SU-DHL-6 (cell line): ENCODE results near the gene SLC51B.

ENCODE experiments used
- H2AFZ ChIP-seq: fragments of 200-600 bp; sonication (generic); 2 replicates; pipeline ENCODE4 v1.6.1; 2014; ENCODE audit warnings: low read depth, mild to moderate bottlenecking, moderate library complexity, mixed read lengths, antibody characterized with exemption, low read length; ENCODE audit not compliant: severe bottlenecking
- H3F3A ChIP-seq: fragments of 200-600 bp; shearing (Covaris generic); 2 replicates; pipeline ENCODE4 v1.6.0; 2016; ENCODE audit warnings: antibody characterized with exemption, mild to moderate bottlenecking; ENCODE audit not compliant: insufficient read depth
- H3K27ac ChIP-seq: fragments of 200-600 bp; sonication (generic); 2 replicates; pipeline ENCODE4 v1.5.1; 2016; ENCODE audit warnings: low read depth, mild to moderate bottlenecking, low read length, moderate library complexity, mixed read lengths
- H3K27me3 ChIP-seq: fragments of 200-600 bp; sonication (generic), shearing (Covaris generic); 2 replicates; pipeline ENCODE4 v1.6.0; 2014; ENCODE audit warnings: mild to moderate bottlenecking, low read length
- H3K36me3 ChIP-seq: fragments of 200-600 bp; sonication (generic); 2 replicates; pipeline ENCODE4 v1.6.1; 2014; ENCODE audit warnings: mild to moderate bottlenecking, low read length, mixed read lengths
- H3K4me2 ChIP-seq: fragments of 300-600, 200-600 bp; shearing (Covaris generic), sonication (generic); 2 replicates; pipeline ENCODE4 v1.6.0; 2014; ENCODE audit warnings: low read length, low read depth, mild to moderate bottlenecking; ENCODE audit not compliant: poor library complexity, severe bottlenecking
- H3K4me3 ChIP-seq: fragments of 200-600 bp; sonication (generic); 2 replicates; pipeline ENCODE4 v1.5.1; 2014; ENCODE audit warnings: antibody characterized with exemption, low read length, mild to moderate bottlenecking, mixed read lengths; ENCODE audit not compliant: insufficient read depth, poor library complexity, severe bottlenecking
- H3K79me2 ChIP-seq: fragments of 200-600 bp; sonication (generic); 2 replicates; pipeline ENCODE4 v1.6.1; 2014; ENCODE audit warnings: mild to moderate bottlenecking, low read length, moderate library complexity; ENCODE audit not compliant: insufficient read depth
- H3K9ac ChIP-seq: fragments of 200-600 bp; sonication (generic); 2 replicates; pipeline ENCODE4 v1.7.0; 2014; ENCODE audit warnings: mild to moderate bottlenecking, low read length
- H3K9me2 ChIP-seq: fragments of 200-600 bp; sonication (generic); replicated peaks from 2 replicates; pipeline ENCODE4 v1.6.1; 2014; ENCODE audit warnings: low read length; ENCODE audit not compliant: insufficient read depth
- H3K9me3 ChIP-seq: fragments of 200-600 bp; sonication (generic); 2 replicates; pipeline ENCODE4 v1.6.1; 2014; ENCODE audit warnings: low read length, mixed read lengths; ENCODE audit not compliant: insufficient read depth
- H4K20me1 ChIP-seq: fragments of 200-600 bp; sonication (generic); 2 replicates; pipeline ENCODE4 v1.6.1; 2014; ENCODE audit warnings: low read depth, mild to moderate bottlenecking, antibody characterized with exemption, low read length, moderate library complexity, mixed read lengths
- EZH2phosphoT487 ChIP-seq: fragments of 200-600 bp; sonication (generic), shearing (Covaris generic); conservative IDR thresholded peaks from 2 replicates; pipeline ENCODE4 v1.6.1; 2018; ENCODE audit warnings: mild to moderate bottlenecking, antibody characterized with exemption, low read length, moderate library complexity, mixed read lengths
- TF ChIP-seq, protein P1 (sequence below): fragments of 200-600 bp; sonication (generic); IDR thresholded peaks from one replicate; pipeline ENCODE4 v1.5.1; 2017; ENCODE audit warnings: antibody characterized with exemption, mild to moderate bottlenecking, low read length, moderate library complexity; ENCODE audit not compliant: insufficient read depth, poor library complexity, severe bottlenecking

SLC51B gene

DNA sequence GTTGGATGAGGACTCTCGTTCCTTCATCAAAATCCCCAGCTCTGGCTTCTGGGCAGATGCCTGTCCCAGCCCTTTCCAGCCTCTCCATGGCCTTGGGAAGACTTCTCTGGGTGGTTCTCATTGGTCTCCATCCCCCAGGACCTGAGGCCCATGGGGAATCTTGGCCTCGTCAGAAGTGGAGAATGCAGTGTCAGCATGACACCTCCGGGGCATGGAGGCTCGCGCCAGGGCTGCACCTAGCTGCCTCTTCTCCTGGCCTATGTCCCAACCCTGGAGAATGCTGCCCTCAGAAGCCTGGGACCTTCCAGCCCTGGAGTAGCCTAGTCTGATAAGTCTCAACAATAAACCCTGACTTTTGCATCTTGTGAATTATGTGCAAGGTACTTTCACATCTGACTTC is 34.4 kb downstream of the SLC51B start:
- H3K9ac ChIP-seq: no peak overlapping the region
- H2AFZ ChIP-seq: no peak overlapping the region
- TF ChIP-seq, protein P1, sequence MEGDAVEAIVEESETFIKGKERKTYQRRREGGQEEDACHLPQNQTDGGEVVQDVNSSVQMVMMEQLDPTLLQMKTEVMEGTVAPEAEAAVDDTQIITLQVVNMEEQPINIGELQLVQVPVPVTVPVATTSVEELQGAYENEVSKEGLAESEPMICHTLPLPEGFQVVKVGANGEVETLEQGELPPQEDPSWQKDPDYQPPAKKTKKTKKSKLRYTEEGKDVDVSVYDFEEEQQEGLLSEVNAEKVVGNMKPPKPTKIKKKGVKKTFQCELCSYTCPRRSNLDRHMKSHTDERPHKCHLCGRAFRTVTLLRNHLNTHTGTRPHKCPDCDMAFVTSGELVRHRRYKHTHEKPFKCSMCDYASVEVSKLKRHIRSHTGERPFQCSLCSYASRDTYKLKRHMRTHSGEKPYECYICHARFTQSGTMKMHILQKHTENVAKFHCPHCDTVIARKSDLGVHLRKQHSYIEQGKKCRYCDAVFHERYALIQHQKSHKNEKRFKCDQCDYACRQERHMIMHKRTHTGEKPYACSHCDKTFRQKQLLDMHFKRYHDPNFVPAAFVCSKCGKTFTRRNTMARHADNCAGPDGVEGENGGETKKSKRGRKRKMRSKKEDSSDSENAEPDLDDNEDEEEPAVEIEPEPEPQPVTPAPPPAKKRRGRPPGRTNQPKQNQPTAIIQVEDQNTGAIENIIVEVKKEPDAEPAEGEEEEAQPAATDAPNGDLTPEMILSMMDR: no peak
- no peak for TF ChIP-seq EZH2phosphoT487
- no peaks in the 10 kb centered on the region for H3K9me2 ChIP-seq
- no peak overlapping the region for H3K4me2 ChIP-seq
- no peaks in the 10 kb centered on the region for H4K20me1 ChIP-seq
- H3K27me3 ChIP-seq: no peaks in the 10 kb centered on the region
- no peaks in the 10 kb centered on the region for H3K36me3 ChIP-seq
- H3K9me3 ChIP-seq: no peaks in the 10 kb centered on the region
- H3K4me3 ChIP-seq: no peak overlapping the region
- no peaks in the 10 kb centered on the region for H3K79me2 ChIP-seq
- H3K27ac ChIP-seq: no peak overlapping the region
- H3F3A ChIP-seq: no peaks in the 10 kb centered on the region

- Histone ChIP-seq H3K27me3 (no peaks in the 10 kb centered on the region), H3K27ac (no peak overlapping the region), H3K9ac (no peak overlapping the region), H3F3A (no peaks in the 10 kb centered on the region), H3K79me2 (no peaks in the 10 kb centered on the region), H3K36me3 (no peaks in the 10 kb centered on the region), H4K20me1 (no peaks in the 10 kb centered on the region), H3K9me2 (no peaks in the 10 kb centered on the region), H3K9me3 (no peaks in the 10 kb centered on the region), H3K4me2 (no peak overlapping the region), H3K4me3 (no peak overlapping the region), H2AFZ (no peak overlapping the region)
- TF ChIP-seq, protein P1: no peak
- no peak for TF ChIP-seq EZH2phosphoT487
Measured at GRCh38 chr15:65081270-65081669, 36.1 kb downstream of the SLC51B start.

DNA sequence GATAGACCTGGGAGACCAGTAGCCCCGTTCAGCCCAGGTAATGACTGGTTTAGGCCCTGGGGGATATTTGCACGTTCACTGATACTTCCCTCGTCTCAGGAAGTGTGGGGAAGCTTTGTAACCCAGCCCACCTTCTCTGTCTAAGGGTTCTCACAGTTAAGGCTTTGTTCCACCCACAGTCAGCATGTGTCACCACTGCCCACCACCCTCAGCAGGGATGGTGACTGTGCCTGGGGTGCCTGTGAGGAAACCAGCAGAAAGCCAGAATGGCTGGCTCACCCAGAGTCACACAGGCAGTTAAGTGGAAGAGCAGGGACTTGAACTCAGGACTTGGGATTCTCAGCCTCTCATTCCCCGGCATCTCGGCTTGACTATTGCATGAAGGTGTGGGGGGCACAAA is 36.6 kb downstream of the SLC51B start:
- Histone ChIP-seq H4K20me1 (no peaks in the 10 kb centered on the region), H3K79me2 (no peaks in the 10 kb centered on the region), H3K9ac (no peak overlapping the region), H3K4me2 (no peak overlapping the region), H3K27me3 (no peaks in the 10 kb centered on the region), H3K9me3 (no peaks in the 10 kb centered on the region), H2AFZ (no peak overlapping the region), H3K27ac (no peak overlapping the region), H3F3A (no peaks in the 10 kb centered on the region), H3K4me3 (no peak overlapping the region), H3K36me3 (no peaks in the 10 kb centered on the region), H3K9me2 (no peaks in the 10 kb centered on the region)
- TF ChIP-seq, protein P1: no peak
- TF ChIP-seq EZH2phosphoT487: no peak
